CD14-positive monocyte (primary cell): ENCODE results near the gene EXOC3L1. TPM values are rescaled to one million over a fixed set of nuclear protein-coding genes. Genes with fewer than 3 reads are reported as not detected.
A peak's percentile ranks its signal among the peaks of the same experiment; 100 is the strongest.

Source experiments
- DNase-seq, 3 donors: peaks; one replicate each; pipeline ENCODE4 v3.0.0-alpha.2; 2011 to 2022
- H2AFZ ChIP-seq: 2 replicates; pipeline ENCODE4 v1.6.0; 2012; ENCODE audit warnings: mild to moderate bottlenecking, low read depth, low read length, inconsistent platforms; ENCODE audit not compliant: insufficient read depth, poor library complexity, severe bottlenecking
- H3K27ac ChIP-seq, 2 donors: 1 replicate in 1 of 2; 2 replicates in 1 of 2; pipeline ENCODE4 v1.5.1; 2012 to 2013; ENCODE audit warnings: low read length in 2 of 2, control low read depth in 1 of 2, inconsistent platforms in 1 of 2, low read depth in 1 of 2, mild to moderate bottlenecking in 1 of 2
- H3K27me3 ChIP-seq, 2 donors: one replicate each; pipeline versions ENCODE4 v1.6.0 to v1.6.1; 2011 to 2013; ENCODE audit warnings: low read length in 2 of 2; ENCODE audit not compliant: control insufficient read depth in 2 of 2, insufficient read depth in 2 of 2
- H3K36me3 ChIP-seq, 2 donors: replicated peaks in 1 of 2; 1 replicate in 1 of 2; 2 replicates in 1 of 2; pipeline versions ENCODE4 v1.5.1 to v1.6.1; 2012 to 2013; ENCODE audit warnings: low read length in 2 of 2, control low read depth in 1 of 2, inconsistent platforms in 1 of 2, mild to moderate bottlenecking in 1 of 2; ENCODE audit not compliant: insufficient read depth in 2 of 2, control insufficient read depth in 1 of 2
- H3K4me1 ChIP-seq, 2 donors: 1 replicate in 1 of 2; 2 replicates in 1 of 2; pipeline versions ENCODE4 v1.5.1 to v1.6.1; 2012 to 2013; ENCODE audit warnings: low read length in 2 of 2, control low read depth in 1 of 2, inconsistent platforms in 1 of 2, mild to moderate bottlenecking in 1 of 2, moderate library complexity in 1 of 2; ENCODE audit not compliant: insufficient read depth in 2 of 2, control insufficient read depth in 1 of 2
- H3K4me2 ChIP-seq: replicated peaks from 2 replicates; pipeline ENCODE3; 2012; ENCODE audit warnings: low read length, moderate library complexity, mild to moderate bottlenecking; ENCODE audit not compliant: poor library complexity, severe bottlenecking; ENCODE audit errors: extremely low read depth
- H3K4me3 ChIP-seq, 3 experiments: fragments of 200-600 bp in 1 of 3; sonication (generic) in 1 of 3; replicated peaks in 1 of 3; 1 replicate in 2 of 3; 2 replicates in 1 of 3; pipeline ENCODE4 v1.5.1; 2011 to 2013; ENCODE audit warnings: low read length in 3 of 3, mild to moderate bottlenecking in 3 of 3, control low read depth in 2 of 3, low read depth in 2 of 3, inconsistent platforms in 1 of 3, moderate library complexity in 1 of 3
- H3K79me2 ChIP-seq: 2 replicates; pipeline ENCODE4 v1.6.0; 2012; ENCODE audit warnings: mild to moderate bottlenecking, control low read depth, inconsistent platforms, low read length, moderate library complexity; ENCODE audit not compliant: insufficient read depth
- H3K9ac ChIP-seq: 2 replicates; pipeline ENCODE4 v1.6.0; 2017; ENCODE audit warnings: low read length, mild to moderate bottlenecking; ENCODE audit not compliant: insufficient read depth, poor library complexity, severe bottlenecking
- H3K9me3 ChIP-seq, 2 donors: replicated peaks in 1 of 2; 1 replicate in 1 of 2; 2 replicates in 1 of 2; pipeline versions ENCODE4 v1.5.1 to v1.6.1; 2012 to 2013; ENCODE audit warnings: low read length in 2 of 2, control low read depth in 1 of 2; ENCODE audit not compliant: control insufficient read depth in 1 of 2, insufficient read depth in 1 of 2
- H4K20me1 ChIP-seq: 2 replicates; pipeline ENCODE4 v1.6.0; 2012; ENCODE audit warnings: mild to moderate bottlenecking, low read length, control low read depth, moderate library complexity; ENCODE audit not compliant: insufficient read depth
- H3K27ac Mint-ChIP-seq, 7 donors: one replicate each; pipeline ENCODE4 v1.8.0; 2020; ENCODE audit warnings: mild to moderate bottlenecking in 7 of 7, mixed read lengths in 7 of 7, moderate library complexity in 6 of 7, inconsistent platforms in 2 of 7
- H3K27me3 Mint-ChIP-seq, 3 donors: one replicate each; pipeline ENCODE4 v1.8.0; 2021 to 2022; ENCODE audit warnings: low read depth in 3 of 3, mild to moderate bottlenecking in 3 of 3, mixed read lengths in 3 of 3, moderate library complexity in 3 of 3, inconsistent platforms in 1 of 3
- H3K36me3 Mint-ChIP-seq, 2 donors: one replicate each; pipeline ENCODE4 v1.8.0; 2020; ENCODE audit warnings: mixed read lengths in 2 of 2, inconsistent platforms in 1 of 2, mild to moderate bottlenecking in 1 of 2
- H3K4me1 Mint-ChIP-seq: one replicate; pipeline ENCODE4 v1.8.0; 2020; ENCODE audit warnings: mild to moderate bottlenecking, mixed read lengths
- H3K4me3 Mint-ChIP-seq, 2 donors: one replicate each; pipeline ENCODE4 v1.8.0; 2020; ENCODE audit warnings: mild to moderate bottlenecking in 2 of 2, mixed read lengths in 2 of 2, moderate library complexity in 1 of 2
- H3K9me3 Mint-ChIP-seq, 7 donors: one replicate each; pipeline ENCODE4 v1.8.0; 2020 to 2022; ENCODE audit warnings: mixed read lengths in 7 of 7, mild to moderate bottlenecking in 6 of 7, moderate library complexity in 6 of 7, inconsistent platforms in 2 of 7
- WGBS: methylation state at CpG from one replicate; pipeline ENCODE4 v1.1.5; 2013; ENCODE audit warnings: missing lambda C conversion rate; ENCODE audit not compliant: insufficient coverage; 5-methylcytosine and 5-hydroxymethylcytosine counted together
- intact Hi-C, 2 donors: fragments of 100-400 bp; cut with micrococcal nuclease; formaldehyde crosslinking; loops; one replicate each; pipeline versions ENCODE4 v1.15.0 to v1.15.1; 2023
- polyA plus RNA-seq, 3 donors: library from polyadenylated mRNA; depleted of rRNA in 1 of 3; unstranded in 2 of 3; stranded (reverse) in 1 of 3; fragments of 300-500 nt in 2 of 3; fragments of >200 nt in 1 of 3; fragmentation: Illumina TruSeq in 2 of 3; gene quantifications; 1 replicate in 2 of 3; 2 replicates in 1 of 3; pipeline ENCODE4 v1.2.3, GENCODE V29; 2012 to 2021
- TF ChIP-seq, protein P1 (sequence below): fragments of 200-600 bp; IDR thresholded peaks from one replicate; pipeline ENCODE4 v1.8.0; 2022; ENCODE audit warnings: antibody characterized with exemption, mild to moderate bottlenecking

Gene EXOC3L1
- polyA plus RNA-seq, 3 donors: 2.8 to 3.7 (median 3.0) TPM

- Histone ChIP-seq H3K9ac (no peak within 1 kb of the TSS), H2AFZ (no peak within 1 kb of the TSS), H3K4me3 (no peak within 1 kb of the TSS), H4K20me1 (peaks cover 57% of the 10 kb centered on the region), H3K36me3 (peaks cover 78 to 91% of the 10 kb centered on the region in 2 donors), H3K27me3 (no peaks in the 10 kb centered on the region), H3K4me1 (no peaks in the 10 kb centered on the region), H3K9me3 (no peaks in the 10 kb centered on the region), H3K4me2 (no peak within 1 kb of the TSS), H3K27ac (peak within 1 kb of the TSS in 1 of 2 donors; percentile 26), H3K79me2 (peaks cover 8% of the 10 kb centered on the region)
- WGBS: 88% methylated on average over 44 of the region's 61 CpGs
- Mint-ChIP-seq H3K9me3 (no peaks in the 10 kb centered on the region), H3K4me3 (peak within 1 kb of the TSS; percentile 3 to 58), H3K27ac (peak within 1 kb of the TSS in 3 of 7 donors; percentile 46 to 81 (median 79)), H3K36me3 (peaks cover 71 to 88% of the 10 kb centered on the region in 2 donors), H3K27me3 (peaks cover 0 to 2% (median 1%) of the 10 kb centered on the region in 3 donors), H3K4me1 (peaks cover 15% of the 10 kb centered on the region)
- TF ChIP-seq, protein P1, sequence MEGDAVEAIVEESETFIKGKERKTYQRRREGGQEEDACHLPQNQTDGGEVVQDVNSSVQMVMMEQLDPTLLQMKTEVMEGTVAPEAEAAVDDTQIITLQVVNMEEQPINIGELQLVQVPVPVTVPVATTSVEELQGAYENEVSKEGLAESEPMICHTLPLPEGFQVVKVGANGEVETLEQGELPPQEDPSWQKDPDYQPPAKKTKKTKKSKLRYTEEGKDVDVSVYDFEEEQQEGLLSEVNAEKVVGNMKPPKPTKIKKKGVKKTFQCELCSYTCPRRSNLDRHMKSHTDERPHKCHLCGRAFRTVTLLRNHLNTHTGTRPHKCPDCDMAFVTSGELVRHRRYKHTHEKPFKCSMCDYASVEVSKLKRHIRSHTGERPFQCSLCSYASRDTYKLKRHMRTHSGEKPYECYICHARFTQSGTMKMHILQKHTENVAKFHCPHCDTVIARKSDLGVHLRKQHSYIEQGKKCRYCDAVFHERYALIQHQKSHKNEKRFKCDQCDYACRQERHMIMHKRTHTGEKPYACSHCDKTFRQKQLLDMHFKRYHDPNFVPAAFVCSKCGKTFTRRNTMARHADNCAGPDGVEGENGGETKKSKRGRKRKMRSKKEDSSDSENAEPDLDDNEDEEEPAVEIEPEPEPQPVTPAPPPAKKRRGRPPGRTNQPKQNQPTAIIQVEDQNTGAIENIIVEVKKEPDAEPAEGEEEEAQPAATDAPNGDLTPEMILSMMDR: peak; percentile 23
- DNase-seq: no peak
- intact Hi-C loops: no loop called here
Observed at GRCh38 chr16:67199011-67199807, 9.3 kb upstream of the EXOC3L1 start, which contains the start of gene ELMO3. Gene ELMO3, plus strand, starts transcription at chr16:67199131. Its CDS starts 196 bp downstream, at chr16:67199327.

GRCh38 chr16:67198238-67198734 is 8.3 kb upstream of the EXOC3L1 start:
- 66% methylated on average over 5 of the region's 12 CpGs for WGBS
- H3K36me3 ChIP-seq: peaks cover 71 to 86% of the 10 kb centered on the region in 2 donors
- DNase-seq: peak; percentile 36 to 42 (median 41)

More at GRCh38 chr16:67198238-67198734, 8.3 kb upstream of the EXOC3L1 start:
- no peak overlapping the region for H2AFZ ChIP-seq
- H4K20me1 ChIP-seq: peaks cover 64% of the 10 kb centered on the region
- TF ChIP-seq, protein P1: peak; percentile 69
- H3K27me3 ChIP-seq: no peaks in the 10 kb centered on the region
- Mint-ChIP-seq H3K36me3 (peaks cover 71 to 87% of the 10 kb centered on the region in 2 donors), H3K4me3 (no peak overlapping the region), H3K27me3 (peaks cover 0 to 2% (median 1%) of the 10 kb centered on the region in 3 donors), H3K4me1 (peaks cover 24% of the 10 kb centered on the region), H3K9me3 (no peaks in the 10 kb centered on the region), H3K27ac (peak overlapping the region in 3 of 7 donors; percentile 42 to 81 (median 79))
- no peak overlapping the region for H3K4me2 ChIP-seq
- no peak overlapping the region for H3K9ac ChIP-seq
- peaks cover 4% of the 10 kb centered on the region in 2 donors for H3K4me1 ChIP-seq
- intact Hi-C loops: no loop called here
- H3K27ac ChIP-seq: peak overlapping the region in 1 of 2 donors; percentile 26
- no peaks in the 10 kb centered on the region for H3K9me3 ChIP-seq
- peaks cover 17% of the 10 kb centered on the region for H3K79me2 ChIP-seq
- no peak overlapping the region for H3K4me3 ChIP-seq
